Nephron (organoid): Measurements from ENCODE around the gene MYH6.
"Not testable (repeated sequence)": the region's sequence is repeated elsewhere in the genome, so short reads cannot be mapped to it uniquely, and the experiment has no call there.

Source experiments
- H3K27ac Mint-ChIP-seq, 3 experiments: 2 replicates each; pipeline ENCODE4 v1.8.0; 2020; ENCODE audit warnings: mixed read lengths in 3 of 3, mild to moderate bottlenecking in 2 of 3, moderate library complexity in 1 of 3
- H3K27me3 Mint-ChIP-seq: 2 replicates; pipeline ENCODE4 v1.8.0; 2021; ENCODE audit warnings: low read depth, mild to moderate bottlenecking, moderate library complexity, mixed read lengths
- H3K36me3 Mint-ChIP-seq: 2 replicates; pipeline ENCODE4 v1.8.0; 2020; ENCODE audit warnings: low read depth, mixed read lengths
- H3K4me1 Mint-ChIP-seq: 2 replicates; pipeline ENCODE4 v1.8.0; 2020; ENCODE audit warnings: mixed read lengths
- H3K4me3 Mint-ChIP-seq, 3 experiments: 2 replicates each; pipeline ENCODE4 v1.8.0; 2020; ENCODE audit warnings: mild to moderate bottlenecking in 3 of 3, mixed read lengths in 3 of 3, moderate library complexity in 2 of 3
- H3K9me3 Mint-ChIP-seq: 2 replicates; pipeline ENCODE4 v1.8.0; 2020; ENCODE audit warnings: mixed read lengths
- TF ChIP-seq, protein P1 (sequence below), 3 experiments: fragments of 200-600 bp; sonication (generic); IDR thresholded peaks; one replicate each; pipeline ENCODE4 v1.5.0; 2021; ENCODE audit warnings: antibody characterized with exemption in 3 of 3; ENCODE audit not compliant: unreplicated experiment in 3 of 3

Gene MYH6

GRCh38 chr14:23404331-23404900, 3.7 kb downstream of the MYH6 start:
- peaks cover 5% of the 10 kb centered on the region for H3K4me1 Mint-ChIP-seq
- H3K27ac Mint-ChIP-seq, result no peak overlapping the region
- no peak overlapping the region for H3K4me3 Mint-ChIP-seq
- H3K27me3 Mint-ChIP-seq, result peaks cover 15% of the 10 kb centered on the region
- TF ChIP-seq, protein P1, sequence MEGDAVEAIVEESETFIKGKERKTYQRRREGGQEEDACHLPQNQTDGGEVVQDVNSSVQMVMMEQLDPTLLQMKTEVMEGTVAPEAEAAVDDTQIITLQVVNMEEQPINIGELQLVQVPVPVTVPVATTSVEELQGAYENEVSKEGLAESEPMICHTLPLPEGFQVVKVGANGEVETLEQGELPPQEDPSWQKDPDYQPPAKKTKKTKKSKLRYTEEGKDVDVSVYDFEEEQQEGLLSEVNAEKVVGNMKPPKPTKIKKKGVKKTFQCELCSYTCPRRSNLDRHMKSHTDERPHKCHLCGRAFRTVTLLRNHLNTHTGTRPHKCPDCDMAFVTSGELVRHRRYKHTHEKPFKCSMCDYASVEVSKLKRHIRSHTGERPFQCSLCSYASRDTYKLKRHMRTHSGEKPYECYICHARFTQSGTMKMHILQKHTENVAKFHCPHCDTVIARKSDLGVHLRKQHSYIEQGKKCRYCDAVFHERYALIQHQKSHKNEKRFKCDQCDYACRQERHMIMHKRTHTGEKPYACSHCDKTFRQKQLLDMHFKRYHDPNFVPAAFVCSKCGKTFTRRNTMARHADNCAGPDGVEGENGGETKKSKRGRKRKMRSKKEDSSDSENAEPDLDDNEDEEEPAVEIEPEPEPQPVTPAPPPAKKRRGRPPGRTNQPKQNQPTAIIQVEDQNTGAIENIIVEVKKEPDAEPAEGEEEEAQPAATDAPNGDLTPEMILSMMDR (IDR thresholded peaks at IDR 0.05; ENCODE audit: unreplicated experiment in 3 of 3), result no peak
- H3K36me3 Mint-ChIP-seq, result no peaks in the 10 kb centered on the region
- H3K9me3 Mint-ChIP-seq, result no peaks in the 10 kb centered on the region

- Mint-ChIP-seq H3K4me1 (peaks cover 6% of the 10 kb centered on the region), H3K27me3 (peaks cover 15% of the 10 kb centered on the region), H3K36me3 (no peaks in the 10 kb centered on the region), H3K4me3 (no peak overlapping the region), H3K9me3 (no peaks in the 10 kb centered on the region), H3K27ac (no peak overlapping the region)
- TF ChIP-seq, protein P1 (IDR thresholded peaks at IDR 0.05; ENCODE audit: unreplicated experiment in 3 of 3), result no peak
Observed at GRCh38 chr14:23403908-23404307, 4.2 kb downstream of the MYH6 start.

- H3K9me3 Mint-ChIP-seq, result no peaks in the 10 kb centered on the region
- no peak overlapping the region for H3K4me3 Mint-ChIP-seq
- H3K36me3 Mint-ChIP-seq, result no peaks in the 10 kb centered on the region
- H3K27me3 Mint-ChIP-seq, result peaks cover 12% of the 10 kb centered on the region
- H3K27ac Mint-ChIP-seq, result no peak overlapping the region
- TF ChIP-seq, protein P1 (IDR thresholded peaks at IDR 0.05; ENCODE audit: unreplicated experiment in 3 of 3), result no peak
- peaks cover 6% of the 10 kb centered on the region for H3K4me1 Mint-ChIP-seq
Observed at GRCh38 chr14:23403139-23403438, 5.0 kb downstream of the MYH6 start.

DNA sequence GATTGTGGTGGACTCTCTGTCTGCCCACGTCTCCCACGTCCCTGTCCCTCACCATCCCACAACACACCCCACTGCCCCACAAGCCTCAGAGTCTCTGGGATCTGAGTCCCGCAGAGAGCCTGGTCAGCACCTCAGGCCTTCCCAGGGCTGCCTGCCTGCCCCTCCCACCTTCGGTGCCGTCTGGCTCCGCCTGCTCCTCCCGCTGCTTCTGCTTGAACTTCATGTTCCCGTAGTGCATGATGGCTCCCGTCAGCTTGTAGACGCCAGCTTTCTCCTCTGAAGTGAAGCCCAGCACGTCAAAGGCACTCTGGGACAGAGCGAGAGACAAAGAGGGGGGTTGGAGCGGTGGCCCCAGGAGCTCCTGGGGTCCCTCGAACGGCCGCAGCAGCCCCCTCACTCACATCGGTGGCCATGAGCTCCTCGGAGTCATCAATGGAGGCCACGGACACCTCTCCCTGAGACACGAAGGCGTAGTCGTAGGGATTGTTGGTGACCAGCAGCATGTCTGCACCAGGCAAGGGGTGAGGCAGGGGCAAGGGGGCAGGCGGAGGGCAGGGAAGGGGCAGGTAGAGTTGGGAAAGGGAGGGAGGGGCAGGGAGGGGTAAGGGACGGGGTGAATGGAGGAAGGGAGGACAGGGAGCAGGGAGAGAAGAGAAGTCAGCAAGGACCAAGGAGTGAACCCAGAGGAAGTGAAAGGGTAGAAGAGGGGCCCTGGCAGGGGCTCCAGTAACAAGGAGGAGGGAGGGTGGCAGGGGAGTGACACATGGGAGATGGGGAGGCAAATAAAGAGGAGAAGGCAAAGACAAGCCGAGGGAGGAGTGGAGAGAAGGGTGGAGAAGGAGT, 5.6 kb downstream of the MYH6 start:
- H3K4me1 Mint-ChIP-seq, result peaks cover 6% of the 10 kb centered on the region
- TF ChIP-seq, protein P1 (IDR thresholded peaks at IDR 0.05; ENCODE audit: unreplicated experiment in 3 of 3), result no peak
- no peaks in the 10 kb centered on the region for H3K9me3 Mint-ChIP-seq
- H3K27ac Mint-ChIP-seq, result no peak overlapping the region
- H3K36me3 Mint-ChIP-seq, result no peaks in the 10 kb centered on the region
- no peak overlapping the region for H3K4me3 Mint-ChIP-seq
- H3K27me3 Mint-ChIP-seq, result peaks cover 12% of the 10 kb centered on the region

- Mint-ChIP-seq H3K9me3 (no peaks in the 10 kb centered on the region), H3K4me1 (peaks cover 6% of the 10 kb centered on the region), H3K27ac (no peak overlapping the region), H3K4me3 (no peak overlapping the region), H3K36me3 (no peaks in the 10 kb centered on the region), H3K27me3 (peaks cover 12% of the 10 kb centered on the region)
- TF ChIP-seq, protein P1 (IDR thresholded peaks at IDR 0.05; ENCODE audit: unreplicated experiment in 3 of 3), result no peak
Observed at GRCh38 chr14:23401291-23401690, 6.8 kb downstream of the MYH6 start.

- peaks cover 12% of the 10 kb centered on the region for H3K27me3 Mint-ChIP-seq
Observed at GRCh38 chr14:23400496-23401149, 7.5 kb downstream of the MYH6 start.

More at GRCh38 chr14:23400496-23401149, 7.5 kb downstream of the MYH6 start:
- H3K4me1 Mint-ChIP-seq, H3K4me3 Mint-ChIP-seq, H3K36me3 Mint-ChIP-seq, H3K9me3 Mint-ChIP-seq, H3K27ac Mint-ChIP-seq: not testable (repeated sequence)
